Immature natural killer cell (primary cell): ENCODE results near the gene GID8. TPM values are rescaled to one million over a fixed set of nuclear protein-coding genes. Genes with fewer than 3 reads are reported as not detected.

Source experiments
- DNase-seq, 3 donors: peaks; one replicate each; pipeline ENCODE4 v3.0.0; 2022; ENCODE audit warnings: mixed read lengths in 1 of 3
- H3K27ac Mint-ChIP-seq, 6 donors: one replicate each; pipeline ENCODE4 v1.8.0; 2020; ENCODE audit warnings: mixed read lengths in 6 of 6, mild to moderate bottlenecking in 5 of 6, inconsistent platforms in 4 of 6, moderate library complexity in 3 of 6
- H3K27me3 Mint-ChIP-seq, 3 donors: one replicate each; pipeline ENCODE4 v1.8.0; 2020 to 2021; ENCODE audit warnings: low read depth in 3 of 3, mild to moderate bottlenecking in 3 of 3, mixed read lengths in 3 of 3, moderate library complexity in 3 of 3, inconsistent platforms in 1 of 3
- H3K36me3 Mint-ChIP-seq, 3 donors: one replicate each; pipeline ENCODE4 v1.8.0; 2020; ENCODE audit warnings: mixed read lengths in 3 of 3, inconsistent platforms in 2 of 3, mild to moderate bottlenecking in 2 of 3
- H3K4me1 Mint-ChIP-seq, 2 donors: one replicate each; pipeline ENCODE4 v1.8.0; 2020; ENCODE audit warnings: inconsistent platforms in 2 of 2, mild to moderate bottlenecking in 2 of 2, mixed read lengths in 2 of 2, moderate library complexity in 1 of 2
- H3K4me3 Mint-ChIP-seq, 5 donors: one replicate each; pipeline ENCODE4 v1.8.0; 2020; ENCODE audit warnings: mild to moderate bottlenecking in 5 of 5, mixed read lengths in 5 of 5, inconsistent platforms in 3 of 5, moderate library complexity in 3 of 5
- H3K9me3 Mint-ChIP-seq, 6 donors: one replicate each; pipeline ENCODE4 v1.8.0; 2020; ENCODE audit warnings: mild to moderate bottlenecking in 6 of 6, mixed read lengths in 6 of 6, inconsistent platforms in 4 of 6, moderate library complexity in 3 of 6
- polyA plus RNA-seq, 3 donors: library from polyadenylated mRNA; unstranded; fragments of 300-500 nt; fragmentation: Illumina TruSeq; gene quantifications; one replicate each; pipeline ENCODE4 v1.2.3, GENCODE V29; 2021

GID8 gene
- polyA plus RNA-seq, 3 donors from 2014 or later: 20.7 to 26.8 (median 21.3) TPM

DNA sequence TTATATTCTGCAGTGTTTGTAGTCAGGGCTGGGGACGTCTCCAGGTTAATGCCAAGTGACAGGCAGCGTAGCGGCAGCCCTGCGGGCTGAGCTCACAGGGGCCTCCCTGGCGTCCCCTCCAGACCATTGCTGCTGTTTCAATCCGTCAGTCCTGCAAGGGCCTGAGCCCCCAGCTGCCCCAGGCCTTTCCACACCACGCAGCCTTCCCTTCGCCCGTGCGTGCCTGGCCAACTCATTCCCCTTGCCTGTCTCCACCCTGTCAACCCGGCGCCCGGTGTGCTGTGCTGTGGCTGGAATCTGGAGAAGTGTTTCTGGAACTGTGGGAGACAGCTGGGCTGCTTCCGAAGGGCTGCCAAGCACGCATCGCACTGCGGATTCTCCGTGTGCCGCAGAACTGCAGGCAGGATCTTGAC, 56.9 kb downstream of the GID8 start:
- no peak for DNase-seq

GRCh38 chr20:62995481-62995880, 57.5 kb downstream of the GID8 start:
- Mint-ChIP-seq H3K27ac (no peak overlapping the region), H3K4me3 (no peak overlapping the region), H3K36me3 (no peaks in the 10 kb centered on the region), H3K4me1 (peaks cover 8% of the 10 kb centered on the region in 2 donors), H3K27me3 (peaks cover 11 to 23% (median 11%) of the 10 kb centered on the region in 3 donors), H3K9me3 (peaks cover 0 to 4% (median 0%) of the 10 kb centered on the region in 6 donors)
- DNase-seq: no peak

More for the DNA sequence above, 56.9 kb downstream of the GID8 start:
- no peaks in the 10 kb centered on the region for H3K36me3 Mint-ChIP-seq
- H3K27me3 Mint-ChIP-seq: peaks cover 10 to 18% (median 11%) of the 10 kb centered on the region in 3 donors
- peaks cover 7% of the 10 kb centered on the region in 2 donors for H3K4me1 Mint-ChIP-seq
- H3K9me3 Mint-ChIP-seq: peaks cover 0 to 4% (median 0%) of the 10 kb centered on the region in 6 donors
- H3K27ac Mint-ChIP-seq: no peak overlapping the region
- H3K4me3 Mint-ChIP-seq: no peak overlapping the region

- H3K4me3 Mint-ChIP-seq: no peak overlapping the region
- DNase-seq: no peak
- H3K36me3 Mint-ChIP-seq: no peaks in the 10 kb centered on the region
- peaks cover 7 to 8% of the 10 kb centered on the region in 2 donors for H3K4me1 Mint-ChIP-seq
- H3K9me3 Mint-ChIP-seq: peaks cover 0 to 4% (median 0%) of the 10 kb centered on the region in 6 donors
- H3K27me3 Mint-ChIP-seq: peaks cover 11 to 27% (median 16%) of the 10 kb centered on the region in 3 donors
- no peak overlapping the region for H3K27ac Mint-ChIP-seq
Measured at GRCh38 chr20:62995898-62996595, 58.1 kb downstream of the GID8 start.

DNA sequence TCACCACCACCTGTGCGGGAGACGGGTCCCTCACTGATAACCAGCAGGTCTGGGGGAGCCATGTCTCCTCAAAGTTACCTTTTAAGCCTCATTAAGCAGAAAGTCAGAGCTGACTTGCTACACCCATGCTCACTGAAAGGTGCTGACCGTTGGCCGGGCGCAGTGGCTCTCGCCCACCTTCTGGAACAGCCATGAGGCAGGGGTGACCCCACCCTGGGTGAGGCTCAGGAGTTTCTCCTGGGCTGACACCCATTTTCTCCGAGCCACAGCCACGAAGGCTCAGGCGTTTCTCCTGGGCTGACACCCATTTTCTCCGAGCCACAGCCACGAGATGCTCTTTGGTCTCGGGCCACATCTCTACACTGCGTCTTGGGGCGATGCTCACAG, 58.6 kb downstream of the GID8 start:
- Mint-ChIP-seq H3K27ac (no peak overlapping the region), H3K36me3 (no peaks in the 10 kb centered on the region), H3K4me1 (peaks cover 6 to 8% of the 10 kb centered on the region in 2 donors), H3K4me3 (no peak overlapping the region), H3K27me3 (peaks cover 11 to 27% (median 18%) of the 10 kb centered on the region in 3 donors), H3K9me3 (peaks cover 0 to 4% (median 0%) of the 10 kb centered on the region in 6 donors)
- DNase-seq: no peak

DNA sequence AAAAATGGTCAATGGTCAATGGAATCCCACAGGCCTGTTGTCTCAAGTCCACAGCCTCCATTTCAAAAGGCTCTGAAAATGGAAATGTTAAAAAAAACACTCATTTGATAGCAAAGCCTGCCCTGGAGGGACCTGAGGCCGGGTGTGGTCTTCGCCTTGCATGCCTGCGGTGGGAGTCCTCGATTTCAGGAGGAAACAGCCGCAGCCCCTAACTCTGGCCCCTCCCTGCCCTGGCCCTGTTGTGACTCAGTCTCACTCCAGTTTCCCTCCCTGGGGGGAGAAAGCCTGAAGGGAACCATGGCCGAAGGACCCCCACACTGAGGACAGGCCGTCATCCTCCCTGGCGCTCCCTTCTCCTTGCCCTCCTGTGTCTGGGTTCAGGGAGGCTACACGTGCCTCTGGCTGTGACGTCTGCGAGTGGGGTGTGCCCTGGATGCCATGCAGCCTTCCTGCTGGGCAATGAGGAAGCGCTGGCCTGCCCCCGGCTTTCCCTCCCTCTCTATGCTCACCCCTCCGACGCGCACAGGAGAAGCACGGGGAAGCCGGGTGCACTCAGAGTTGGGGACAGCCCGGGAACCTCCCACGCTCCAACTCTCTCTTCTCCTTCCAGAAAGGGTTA, 59.6 kb downstream of the GID8 start:
- Mint-ChIP-seq H3K36me3 (no peaks in the 10 kb centered on the region), H3K9me3 (peaks cover 0 to 4% (median 0%) of the 10 kb centered on the region in 6 donors), H3K4me1 (peaks cover 6 to 8% of the 10 kb centered on the region in 2 donors), H3K27me3 (peaks cover 11 to 32% (median 18%) of the 10 kb centered on the region in 3 donors), H3K4me3 (no peak overlapping the region), H3K27ac (no peak overlapping the region)
- DNase-seq: no peak

Other genes starting within 250 kb of the GID8 start
- gene NTSR1, start 229.3 kb upstream of the GID8 start, polyA plus RNA-seq: not detected
- gene MRGBP, start 141.7 kb upstream of the GID8 start, polyA plus RNA-seq: 10 to 100 TPM; 10.4 to 15.3 (median 12.5) TPM
- gene OGFR, start 133.3 kb upstream of the GID8 start, polyA plus RNA-seq: 10 to 100 TPM; 21.6 to 75.3 (median 31.3) TPM
- gene COL9A3, start 121.1 kb upstream of the GID8 start, polyA plus RNA-seq: under 1 TPM in 1 of 3 donors, not detected in 2; 0.87 TPM
- 1 to 10 TPM in 2 of 3 donors, under 1 TPM in 1; 0.63 to 2.1 (median 1.1) TPM for gene TCFL5, start 76.3 kb upstream of the GID8 start, polyA plus RNA-seq
- gene DIDO1, start 11.6 kb upstream of the GID8 start, polyA plus RNA-seq: 10 to 100 TPM; 23.1 to 48.8 (median 37.7) TPM
- 1 to 10 TPM in 2 of 3 donors, under 1 TPM in 1; 0.95 to 3.5 (median 2.0) TPM for gene SLC17A9, start 14.6 kb downstream of the GID8 start, polyA plus RNA-seq
- gene BHLHE23, start 68.8 kb downstream of the GID8 start, polyA plus RNA-seq: not detected